Type B pancreatic cell (in vitro differentiated cells): ENCODE measurements around the gene CDC42. TPM values are rescaled to one million over a fixed set of nuclear protein-coding genes. Genes with fewer than 3 reads are reported as not detected.

ENCODE experiments used
- DNase-seq: peaks from one replicate; pipeline ENCODE4 v3.0.0; 2021; ENCODE audit warnings: mixed read lengths; ENCODE audit not compliant: unreplicated experiment; ENCODE audit errors: extremely low spot score
- H3K27ac Mint-ChIP-seq: 2 replicates; pipeline ENCODE4 v1.8.0; 2021; ENCODE audit warnings: mild to moderate bottlenecking, mixed read lengths
- H3K27me3 Mint-ChIP-seq: 2 replicates; pipeline ENCODE4 v1.8.0; 2021; ENCODE audit warnings: mixed read lengths
- H3K36me3 Mint-ChIP-seq: 2 replicates; pipeline ENCODE4 v1.8.0; 2021; ENCODE audit warnings: mixed read lengths
- H3K4me1 Mint-ChIP-seq: one replicate; pipeline ENCODE4 v1.8.0; 2021; ENCODE audit warnings: mixed read lengths; ENCODE audit not compliant: unreplicated experiment
- H3K4me3 Mint-ChIP-seq: 2 replicates; pipeline ENCODE4 v1.8.0; 2021; ENCODE audit warnings: mild to moderate bottlenecking, mixed read lengths
- H3K9me3 Mint-ChIP-seq: 2 replicates; pipeline ENCODE4 v1.8.0; 2021; ENCODE audit warnings: mixed read lengths
- total RNA-seq: library from RNA; stranded (reverse); gene quantifications from 2 replicates; pipeline ENCODE4 v1.2.1, GENCODE V29; 2021; ENCODE audit warnings: low replicate concordance
- TF ChIP-seq, protein P1 (sequence below): fragments of 200-600 bp; sonication (generic); conservative IDR thresholded peaks from 2 replicates; pipeline ENCODE4 v1.5.0; 2021; ENCODE audit warnings: antibody characterized with exemption, mild to moderate bottlenecking

Gene CDC42
- total RNA-seq, 1 donor from 2014 or later: 238 TPM

DNA sequence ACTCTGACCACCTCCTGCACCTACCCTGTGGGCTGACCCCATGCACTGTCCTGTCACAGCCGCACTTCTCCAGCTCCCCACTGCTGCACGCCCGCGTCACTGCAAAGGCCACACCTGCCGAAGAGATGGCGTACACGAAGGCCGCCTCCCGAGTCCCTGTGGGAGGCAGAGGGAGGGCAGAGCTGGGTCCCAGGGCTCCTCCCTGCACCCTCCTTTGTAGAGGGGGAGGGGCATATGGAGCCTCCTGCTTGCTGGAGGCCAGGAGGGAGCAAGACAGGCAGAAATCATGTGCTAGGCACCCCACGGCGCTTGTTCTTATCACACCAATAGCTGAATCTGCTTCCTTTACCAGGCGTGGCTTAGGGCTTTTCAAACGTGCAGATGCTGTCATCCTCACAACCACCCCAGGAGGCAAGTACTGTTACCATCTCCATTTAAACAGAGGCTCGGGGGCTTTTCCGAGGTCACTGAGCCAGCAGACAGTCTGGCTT is 69.0 kb downstream of the CDC42 start:
- H3K4me3 Mint-ChIP-seq: no peak overlapping the region
- TF ChIP-seq, protein P1, sequence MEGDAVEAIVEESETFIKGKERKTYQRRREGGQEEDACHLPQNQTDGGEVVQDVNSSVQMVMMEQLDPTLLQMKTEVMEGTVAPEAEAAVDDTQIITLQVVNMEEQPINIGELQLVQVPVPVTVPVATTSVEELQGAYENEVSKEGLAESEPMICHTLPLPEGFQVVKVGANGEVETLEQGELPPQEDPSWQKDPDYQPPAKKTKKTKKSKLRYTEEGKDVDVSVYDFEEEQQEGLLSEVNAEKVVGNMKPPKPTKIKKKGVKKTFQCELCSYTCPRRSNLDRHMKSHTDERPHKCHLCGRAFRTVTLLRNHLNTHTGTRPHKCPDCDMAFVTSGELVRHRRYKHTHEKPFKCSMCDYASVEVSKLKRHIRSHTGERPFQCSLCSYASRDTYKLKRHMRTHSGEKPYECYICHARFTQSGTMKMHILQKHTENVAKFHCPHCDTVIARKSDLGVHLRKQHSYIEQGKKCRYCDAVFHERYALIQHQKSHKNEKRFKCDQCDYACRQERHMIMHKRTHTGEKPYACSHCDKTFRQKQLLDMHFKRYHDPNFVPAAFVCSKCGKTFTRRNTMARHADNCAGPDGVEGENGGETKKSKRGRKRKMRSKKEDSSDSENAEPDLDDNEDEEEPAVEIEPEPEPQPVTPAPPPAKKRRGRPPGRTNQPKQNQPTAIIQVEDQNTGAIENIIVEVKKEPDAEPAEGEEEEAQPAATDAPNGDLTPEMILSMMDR: no peak
- no peak overlapping the region for H3K27ac Mint-ChIP-seq
- peaks cover 50% of the 10 kb centered on the region for H3K4me1 Mint-ChIP-seq
- no peaks in the 10 kb centered on the region for H3K27me3 Mint-ChIP-seq
- peaks cover 6% of the 10 kb centered on the region for H3K36me3 Mint-ChIP-seq
- no peak for DNase-seq
- H3K9me3 Mint-ChIP-seq: no peaks in the 10 kb centered on the region

DNA sequence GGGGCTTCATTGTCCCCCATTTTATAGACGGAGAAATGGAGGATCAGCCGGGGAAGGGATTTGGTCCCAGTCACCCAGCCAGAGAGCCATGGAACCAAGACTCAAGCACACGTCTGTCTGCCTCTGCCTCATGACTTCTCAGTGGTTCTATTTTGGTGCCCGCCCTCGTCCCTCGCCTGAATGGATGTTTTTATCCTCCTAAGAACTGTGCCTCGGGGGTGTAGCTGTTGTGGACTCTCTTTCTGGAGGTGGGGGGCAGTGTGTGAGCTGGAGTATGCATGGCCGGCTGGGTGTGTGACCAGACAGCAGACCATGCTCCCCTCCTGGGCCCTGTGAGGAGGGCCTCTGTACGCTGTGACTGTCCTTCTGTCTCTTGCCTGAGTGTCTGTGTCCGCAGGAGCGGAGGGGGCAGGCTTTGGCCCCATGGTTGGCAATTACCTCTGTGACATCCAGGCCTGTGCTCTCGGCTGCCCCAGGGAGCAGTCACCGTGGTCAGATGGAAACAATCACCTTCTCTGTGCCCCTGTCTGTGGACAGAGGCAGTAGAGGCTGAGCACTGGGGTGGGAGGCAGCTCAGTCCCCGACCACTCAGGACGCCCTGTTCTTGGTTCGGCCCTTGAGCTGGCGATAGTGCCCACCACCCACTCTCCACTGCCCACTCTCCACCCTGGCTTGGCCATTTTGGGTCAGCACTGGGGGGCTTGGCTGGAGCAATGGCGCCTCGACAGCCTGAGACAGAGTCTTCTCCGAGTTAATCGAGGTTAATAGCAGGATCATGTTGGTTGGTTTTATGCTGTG is 70.0 kb downstream of the CDC42 start:
- Mint-ChIP-seq H3K27ac (peak overlapping the region; percentile 55), H3K9me3 (no peaks in the 10 kb centered on the region), H3K36me3 (peaks cover 4% of the 10 kb centered on the region), H3K4me3 (no peak overlapping the region), H3K4me1 (peaks cover 47% of the 10 kb centered on the region), H3K27me3 (no peaks in the 10 kb centered on the region)
- no peak for DNase-seq
- TF ChIP-seq, protein P1: no peak

DNA sequence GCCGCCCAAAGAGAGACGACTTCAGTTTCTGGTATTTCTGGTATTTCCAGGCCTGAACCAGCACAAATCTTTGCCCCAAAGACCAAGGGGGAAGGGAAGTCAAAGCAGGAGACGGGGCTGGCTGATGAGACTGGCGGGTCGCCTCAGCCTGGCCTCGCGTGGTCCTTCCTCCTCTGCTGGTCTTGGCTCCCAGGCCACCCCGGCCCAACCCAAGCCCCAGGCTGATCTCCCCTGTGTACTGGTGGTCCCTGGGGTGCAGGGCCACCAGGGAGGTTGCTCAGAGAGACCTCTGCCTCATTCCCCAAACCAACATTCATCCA is 70.5 kb downstream of the CDC42 start:
- Mint-ChIP-seq H3K27me3 (no peaks in the 10 kb centered on the region), H3K4me1 (peaks cover 48% of the 10 kb centered on the region), H3K36me3 (peaks cover 4% of the 10 kb centered on the region), H3K9me3 (no peaks in the 10 kb centered on the region), H3K4me3 (no peak overlapping the region), H3K27ac (peak overlapping the region; percentile 55)
- no peak for DNase-seq
- TF ChIP-seq, protein P1: no peak

DNA sequence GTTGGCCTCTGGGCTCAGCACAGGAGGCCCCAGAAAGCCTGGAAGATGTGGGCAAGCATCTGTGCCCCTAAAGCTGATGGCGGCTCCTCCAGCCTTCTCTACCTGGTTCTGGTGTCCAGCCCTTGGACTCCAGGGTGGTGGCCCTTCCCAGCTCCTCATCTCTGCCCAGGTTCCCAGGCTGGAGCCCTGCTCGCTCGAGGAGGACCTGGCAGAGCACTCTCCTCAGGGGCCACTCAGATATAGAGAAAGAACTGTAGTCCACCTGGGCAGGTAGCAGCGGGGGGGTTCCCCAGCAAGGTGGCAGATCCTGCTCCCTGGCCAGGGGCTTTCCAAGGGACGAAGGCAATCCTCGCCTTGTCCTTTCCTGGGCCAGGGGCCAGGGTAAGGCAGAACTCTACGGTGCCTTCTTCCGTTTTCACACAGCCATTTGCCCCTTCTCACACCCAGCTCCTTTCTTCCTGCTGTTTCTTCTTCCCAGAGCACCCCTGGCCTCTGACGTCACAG is 71.4 kb downstream of the CDC42 start:
- Mint-ChIP-seq H3K36me3 (peaks cover 4% of the 10 kb centered on the region), H3K27me3 (no peaks in the 10 kb centered on the region), H3K9me3 (no peaks in the 10 kb centered on the region), H3K27ac (no peak overlapping the region), H3K4me1 (peaks cover 47% of the 10 kb centered on the region), H3K4me3 (no peak overlapping the region)
- no peak for DNase-seq
- TF ChIP-seq, protein P1: no peak

DNA sequence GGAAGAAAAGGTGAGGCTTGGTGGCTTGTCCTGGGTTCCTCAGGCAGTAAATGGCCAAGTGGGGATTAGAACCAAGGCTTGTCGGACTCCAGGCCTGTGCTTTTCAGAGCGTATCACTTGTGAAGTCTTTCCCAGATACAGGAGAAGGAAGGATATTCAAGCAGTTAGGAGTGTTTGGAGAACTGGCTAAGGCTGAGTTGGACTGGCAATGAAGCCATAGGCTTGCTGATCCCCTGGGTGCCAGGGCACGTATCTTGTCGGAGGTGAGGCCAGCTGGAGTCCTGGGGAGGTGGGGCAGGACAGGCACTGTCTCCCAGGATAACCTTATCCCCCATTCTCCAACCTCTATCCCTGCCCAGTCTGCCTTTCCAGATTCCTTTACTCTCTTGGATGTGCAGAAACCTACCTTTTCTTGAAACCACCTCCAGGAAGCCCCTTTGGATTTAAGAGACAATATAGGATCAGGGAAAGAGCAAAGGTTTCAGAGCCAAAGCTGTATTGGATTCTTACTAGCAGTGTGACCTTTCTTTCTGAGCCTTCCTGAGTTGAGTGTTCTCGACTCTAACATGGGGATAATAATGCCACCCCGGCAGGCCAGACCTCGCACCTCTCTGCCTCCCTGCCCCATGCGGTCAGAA is 72.2 kb downstream of the CDC42 start:
- DNase-seq: no peak
- H3K27ac Mint-ChIP-seq: peak overlapping the region; percentile 24
- no peaks in the 10 kb centered on the region for H3K36me3 Mint-ChIP-seq
- TF ChIP-seq, protein P1: no peak
- H3K9me3 Mint-ChIP-seq: no peaks in the 10 kb centered on the region
- no peaks in the 10 kb centered on the region for H3K27me3 Mint-ChIP-seq
- H3K4me1 Mint-ChIP-seq: peaks cover 42% of the 10 kb centered on the region
- H3K4me3 Mint-ChIP-seq: no peak overlapping the region
